ENCODE measurements around the gene GPR3. TPM values are rescaled to one million over a fixed set of nuclear protein-coding genes. Genes with fewer than 3 reads are reported as not detected.

Gene GPR3
- total RNA-seq, 1 experiment from 2014 or later = 1.3 TPM

- BruUV-seq (replicated peaks) = no TSS peak
- H3K27me3 Mint-ChIP-seq (ENCODE audit: unreplicated experiment) = no peaks in the 10 kb centered on the region
- no peak overlapping the region for H3K4me3 Mint-ChIP-seq (ENCODE audit: low read depth, unreplicated experiment)
- peaks cover 28% of the 10 kb centered on the region for H3K36me3 Mint-ChIP-seq (ENCODE audit: insufficient read depth, unreplicated experiment)
- H3K27ac Mint-ChIP-seq (ENCODE audit: unreplicated experiment) = no peak overlapping the region
- no peaks in the 10 kb centered on the region for H3K9me3 Mint-ChIP-seq (ENCODE audit: low read depth, unreplicated experiment)
- TF ChIP-seq CTCF (IDR thresholded peaks at IDR 0.05; ENCODE audit: unreplicated experiment) = no peak
- no peak for DNase-seq
- intact Hi-C loops (cut with micrococcal nuclease; ENCODE audit: unreplicated experiment) = no loop called here
- CTCF ChIA-PET = no interaction called here
- H3K4me1 Mint-ChIP-seq (ENCODE audit: low read depth, unreplicated experiment) = no peaks in the 10 kb centered on the region
Measured at GRCh38 chr1:27355683-27356082, 36.7 kb upstream of the GPR3 start.

GRCh38 chr1:27356277-27356618 is 36.2 kb upstream of the GPR3 start:
- intact Hi-C loops (cut with micrococcal nuclease; ENCODE audit: unreplicated experiment) = no loop called here
- Mint-ChIP-seq H3K4me3 (ENCODE audit: low read depth, unreplicated experiment) (no peak overlapping the region), H3K36me3 (ENCODE audit: insufficient read depth, unreplicated experiment) (peaks cover 24% of the 10 kb centered on the region), H3K4me1 (ENCODE audit: low read depth, unreplicated experiment) (no peaks in the 10 kb centered on the region), H3K27ac (ENCODE audit: unreplicated experiment) (no peak overlapping the region), H3K9me3 (ENCODE audit: low read depth, unreplicated experiment) (no peaks in the 10 kb centered on the region), H3K27me3 (ENCODE audit: unreplicated experiment) (no peaks in the 10 kb centered on the region)
- BruUV-seq (replicated peaks) = no TSS peak
- DNase-seq = no peak
- CTCF ChIA-PET = no interaction called here
- TF ChIP-seq CTCF (IDR thresholded peaks at IDR 0.05; ENCODE audit: unreplicated experiment) = no peak

GRCh38 chr1:27356619-27357280 is 35.7 kb upstream of the GPR3 start:
- Mint-ChIP-seq H3K27ac (ENCODE audit: unreplicated experiment) (no peak overlapping the region), H3K36me3 (ENCODE audit: insufficient read depth, unreplicated experiment) (peaks cover 20% of the 10 kb centered on the region), H3K4me1 (ENCODE audit: low read depth, unreplicated experiment) (no peaks in the 10 kb centered on the region), H3K27me3 (ENCODE audit: unreplicated experiment) (no peaks in the 10 kb centered on the region), H3K9me3 (ENCODE audit: low read depth, unreplicated experiment) (no peaks in the 10 kb centered on the region), H3K4me3 (ENCODE audit: low read depth, unreplicated experiment) (no peak overlapping the region)
- no peak for DNase-seq
- no peak for TF ChIP-seq CTCF (IDR thresholded peaks at IDR 0.05; ENCODE audit: unreplicated experiment)
- intact Hi-C loops (cut with micrococcal nuclease; ENCODE audit: unreplicated experiment) = no loop called here
- no TSS peak for BruUV-seq (replicated peaks)
- CTCF ChIA-PET = no interaction called here

- Mint-ChIP-seq H3K36me3 (ENCODE audit: insufficient read depth, unreplicated experiment) (peaks cover 20% of the 10 kb centered on the region), H3K27ac (ENCODE audit: unreplicated experiment) (no peak overlapping the region), H3K9me3 (ENCODE audit: low read depth, unreplicated experiment) (no peaks in the 10 kb centered on the region), H3K4me3 (ENCODE audit: low read depth, unreplicated experiment) (no peak overlapping the region), H3K27me3 (ENCODE audit: unreplicated experiment) (no peaks in the 10 kb centered on the region), H3K4me1 (ENCODE audit: low read depth, unreplicated experiment) (no peaks in the 10 kb centered on the region)
- no peak for DNase-seq
- CTCF ChIA-PET = no interaction called here
- intact Hi-C loops (cut with micrococcal nuclease; ENCODE audit: unreplicated experiment) = no loop called here
- peak; percentile 89 for TF ChIP-seq CTCF (IDR thresholded peaks at IDR 0.05; ENCODE audit: unreplicated experiment)
- BruUV-seq (replicated peaks) = no TSS peak
Measured at GRCh38 chr1:27357281-27358037, 35.0 kb upstream of the GPR3 start.

Data from Calu3 (cell line).